Ishikawa (cell line): ENCODE results near the gene XBP1.

Source experiments
- CEBPB ChIP-seq: IDR thresholded peaks from 2 replicates; pipeline ENCODE4 v1.6.1; 2012
- CREB1 ChIP-seq: IDR thresholded peaks from 2 replicates; pipeline ENCODE4 v1.6.1; 2012; ENCODE audit warnings: low read depth
- EGR1 ChIP-seq: IDR thresholded peaks from 2 replicates; pipeline ENCODE4 v1.6.1; 2012
- EP300 ChIP-seq: IDR thresholded peaks from 2 replicates; pipeline ENCODE4 v1.6.1; 2012; ENCODE audit warnings: borderline replicate concordance
- FOXM1 ChIP-seq: IDR thresholded peaks from 2 replicates; pipeline ENCODE4 v1.6.1; 2012; ENCODE audit warnings: low read depth, borderline replicate concordance
- NFIC ChIP-seq: IDR thresholded peaks from 2 replicates; pipeline ENCODE4 v1.6.1; 2012
- RAD21 ChIP-seq: IDR thresholded peaks from 2 replicates; pipeline ENCODE4 v1.6.1; 2012; ENCODE audit warnings: low read depth
- TAF1 ChIP-seq: IDR thresholded peaks from 2 replicates; pipeline ENCODE4 v1.6.1; 2012; ENCODE audit warnings: low read depth, mild to moderate bottlenecking
- YY1 ChIP-seq: IDR thresholded peaks from 2 replicates; pipeline ENCODE4 v1.6.1; 2012; ENCODE audit warnings: low read depth
- TF ChIP-seq, protein P1 (sequence below): IDR thresholded peaks from 2 replicates; pipeline ENCODE4 v1.6.1; 2012
- TF ChIP-seq, protein P2 (sequence below): IDR thresholded peaks from 2 replicates; pipeline ENCODE4 v1.6.1; 2012; ENCODE audit warnings: low read depth, mild to moderate bottlenecking
- TF ChIP-seq, protein P3 (sequence below): IDR thresholded peaks from 2 replicates; pipeline ENCODE4 v1.6.1; 2012

DNA sequence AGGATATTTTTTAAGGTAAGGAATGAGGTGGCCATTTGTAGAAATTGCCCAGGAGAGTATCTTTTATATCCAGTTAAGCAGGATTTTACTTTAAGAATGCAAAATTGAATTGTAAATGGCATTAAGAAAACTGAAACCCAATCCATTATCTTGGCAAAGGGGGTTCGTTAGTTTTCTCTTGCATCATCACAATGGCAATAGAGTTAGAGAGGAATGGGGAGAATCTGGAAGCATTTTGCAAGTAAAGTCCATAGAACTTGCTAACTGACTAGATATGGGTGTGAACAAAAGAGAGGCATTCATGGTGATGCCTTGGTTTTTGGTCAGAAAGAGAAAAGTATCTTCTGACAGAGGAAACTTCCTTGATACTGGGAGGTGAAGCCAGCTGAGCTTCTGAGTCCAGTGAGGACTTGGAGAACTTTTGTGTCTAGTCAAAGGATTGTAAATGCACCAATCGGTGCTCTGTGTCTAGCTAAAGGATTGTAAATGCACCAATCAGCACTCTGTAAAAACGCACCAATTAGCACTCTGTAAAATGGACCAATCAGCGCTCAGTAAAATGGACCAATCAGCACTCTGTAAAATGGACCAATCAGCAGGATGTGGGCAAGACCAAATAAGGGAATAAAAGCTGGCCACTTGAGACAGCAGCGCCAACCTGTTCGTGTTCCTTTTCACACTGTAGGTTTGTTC lies 31.5 kb downstream of the XBP1 start:
- TF ChIP-seq EP300 (no peak), FOXM1 (no peak), CEBPB (no peak), CREB1 (no peak), NFIC (no peak), EGR1 (no peak), YY1 (no peak), TAF1 (no peak), RAD21 (no peak)
- TF ChIP-seq, protein P1, sequence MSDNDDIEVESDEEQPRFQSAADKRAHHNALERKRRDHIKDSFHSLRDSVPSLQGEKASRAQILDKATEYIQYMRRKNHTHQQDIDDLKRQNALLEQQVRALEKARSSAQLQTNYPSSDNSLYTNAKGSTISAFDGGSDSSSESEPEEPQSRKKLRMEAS = no peak
- TF ChIP-seq, protein P2, sequence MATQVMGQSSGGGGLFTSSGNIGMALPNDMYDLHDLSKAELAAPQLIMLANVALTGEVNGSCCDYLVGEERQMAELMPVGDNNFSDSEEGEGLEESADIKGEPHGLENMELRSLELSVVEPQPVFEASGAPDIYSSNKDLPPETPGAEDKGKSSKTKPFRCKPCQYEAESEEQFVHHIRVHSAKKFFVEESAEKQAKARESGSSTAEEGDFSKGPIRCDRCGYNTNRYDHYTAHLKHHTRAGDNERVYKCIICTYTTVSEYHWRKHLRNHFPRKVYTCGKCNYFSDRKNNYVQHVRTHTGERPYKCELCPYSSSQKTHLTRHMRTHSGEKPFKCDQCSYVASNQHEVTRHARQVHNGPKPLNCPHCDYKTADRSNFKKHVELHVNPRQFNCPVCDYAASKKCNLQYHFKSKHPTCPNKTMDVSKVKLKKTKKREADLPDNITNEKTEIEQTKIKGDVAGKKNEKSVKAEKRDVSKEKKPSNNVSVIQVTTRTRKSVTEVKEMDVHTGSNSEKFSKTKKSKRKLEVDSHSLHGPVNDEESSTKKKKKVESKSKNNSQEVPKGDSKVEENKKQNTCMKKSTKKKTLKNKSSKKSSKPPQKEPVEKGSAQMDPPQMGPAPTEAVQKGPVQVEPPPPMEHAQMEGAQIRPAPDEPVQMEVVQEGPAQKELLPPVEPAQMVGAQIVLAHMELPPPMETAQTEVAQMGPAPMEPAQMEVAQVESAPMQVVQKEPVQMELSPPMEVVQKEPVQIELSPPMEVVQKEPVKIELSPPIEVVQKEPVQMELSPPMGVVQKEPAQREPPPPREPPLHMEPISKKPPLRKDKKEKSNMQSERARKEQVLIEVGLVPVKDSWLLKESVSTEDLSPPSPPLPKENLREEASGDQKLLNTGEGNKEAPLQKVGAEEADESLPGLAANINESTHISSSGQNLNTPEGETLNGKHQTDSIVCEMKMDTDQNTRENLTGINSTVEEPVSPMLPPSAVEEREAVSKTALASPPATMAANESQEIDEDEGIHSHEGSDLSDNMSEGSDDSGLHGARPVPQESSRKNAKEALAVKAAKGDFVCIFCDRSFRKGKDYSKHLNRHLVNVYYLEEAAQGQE = no peak
- TF ChIP-seq, protein P3, sequence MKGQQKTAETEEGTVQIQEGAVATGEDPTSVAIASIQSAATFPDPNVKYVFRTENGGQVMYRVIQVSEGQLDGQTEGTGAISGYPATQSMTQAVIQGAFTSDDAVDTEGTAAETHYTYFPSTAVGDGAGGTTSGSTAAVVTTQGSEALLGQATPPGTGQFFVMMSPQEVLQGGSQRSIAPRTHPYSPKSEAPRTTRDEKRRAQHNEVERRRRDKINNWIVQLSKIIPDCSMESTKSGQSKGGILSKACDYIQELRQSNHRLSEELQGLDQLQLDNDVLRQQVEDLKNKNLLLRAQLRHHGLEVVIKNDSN = no peak
